ENCODE data around the gene BMPR1A.

BMPR1A gene

GRCh38 chr10:86756511-86757112 is at the start of gene BMPR1A:
Gene BMPR1A (plus strand): TSS chr10:86756619. CDS start chr10:86876019, 119,400 bp downstream.
- Histone ChIP-seq H3K27ac (ENCODE audit: low read length) (peak within 1 kb of the TSS; percentile 97), H3K4me1 (ENCODE audit: control insufficient read depth in 1 of 2, insufficient read depth in 2 of 2, low read length in 2 of 2) (peaks cover 0 to 17% of the 10 kb centered on the region in 2 donors), H3K4me3 (ENCODE audit: low read depth in 1 of 2, low read length in 2 of 2) (peak within 1 kb of the TSS; percentile 75 to 85), H3K27me3 (ENCODE audit: low read depth, low read length) (peaks cover 4% of the 10 kb centered on the region), H3K36me3 (ENCODE audit: control insufficient read depth in 1 of 2, insufficient read depth in 2 of 2, low read length in 2 of 2) (peaks cover 0 to 4% of the 10 kb centered on the region in 2 donors), H3K9me3 (ENCODE audit: control insufficient read depth in 1 of 2, low read length in 2 of 2) (no peaks in the 10 kb centered on the region)

- Histone ChIP-seq H3K27ac (ENCODE audit: low read length) (no peak overlapping the region), H3K9me3 (ENCODE audit: control insufficient read depth in 1 of 2, low read length in 2 of 2) (no peaks in the 10 kb centered on the region), H3K36me3 (ENCODE audit: control insufficient read depth in 1 of 2, insufficient read depth in 2 of 2, low read length in 2 of 2) (peaks cover 0 to 4% of the 10 kb centered on the region in 2 donors), H3K4me3 (ENCODE audit: low read depth in 1 of 2, low read length in 2 of 2) (no peak overlapping the region), H3K4me1 (ENCODE audit: control insufficient read depth in 1 of 2, insufficient read depth in 2 of 2, low read length in 2 of 2) (peaks cover 4 to 11% of the 10 kb centered on the region in 2 donors), H3K27me3 (ENCODE audit: low read depth, low read length) (no peaks in the 10 kb centered on the region)
These were observed 49.4 kb upstream of the BMPR1A start for GRCh38 chr10:86706977-86707376.

GRCh38 chr10:86707505-86707904 is 48.9 kb upstream of the BMPR1A start:
- Histone ChIP-seq H3K27ac (ENCODE audit: low read length) (no peak overlapping the region), H3K4me1 (ENCODE audit: control insufficient read depth in 1 of 2, insufficient read depth in 2 of 2, low read length in 2 of 2) (peaks cover 4 to 16% of the 10 kb centered on the region in 2 donors), H3K36me3 (ENCODE audit: control insufficient read depth in 1 of 2, insufficient read depth in 2 of 2, low read length in 2 of 2) (peaks cover 0 to 4% of the 10 kb centered on the region in 2 donors), H3K27me3 (ENCODE audit: low read depth, low read length) (no peaks in the 10 kb centered on the region), H3K9me3 (ENCODE audit: control insufficient read depth in 1 of 2, low read length in 2 of 2) (no peaks in the 10 kb centered on the region), H3K4me3 (ENCODE audit: low read depth in 1 of 2, low read length in 2 of 2) (no peak overlapping the region)

GRCh38 chr10:86708068-86708782 is 48.2 kb upstream of the BMPR1A start:
- Histone ChIP-seq H3K4me3 (ENCODE audit: low read depth in 1 of 2, low read length in 2 of 2) (no peak overlapping the region), H3K27me3 (ENCODE audit: low read depth, low read length) (no peaks in the 10 kb centered on the region), H3K27ac (ENCODE audit: low read length) (no peak overlapping the region), H3K9me3 (ENCODE audit: control insufficient read depth in 1 of 2, low read length in 2 of 2) (no peaks in the 10 kb centered on the region), H3K4me1 (ENCODE audit: control insufficient read depth in 1 of 2, insufficient read depth in 2 of 2, low read length in 2 of 2) (peaks cover 4 to 16% of the 10 kb centered on the region in 2 donors), H3K36me3 (ENCODE audit: control insufficient read depth in 1 of 2, insufficient read depth in 2 of 2, low read length in 2 of 2) (peaks cover 0 to 4% of the 10 kb centered on the region in 2 donors)

- Histone ChIP-seq H3K4me3 (ENCODE audit: low read depth in 1 of 2, low read length in 2 of 2) (no peak overlapping the region), H3K27ac (ENCODE audit: low read length) (no peak overlapping the region), H3K4me1 (ENCODE audit: control insufficient read depth in 1 of 2, insufficient read depth in 2 of 2, low read length in 2 of 2) (peaks cover 4 to 16% of the 10 kb centered on the region in 2 donors), H3K36me3 (ENCODE audit: control insufficient read depth in 1 of 2, insufficient read depth in 2 of 2, low read length in 2 of 2) (peaks cover 0 to 4% of the 10 kb centered on the region in 2 donors), H3K9me3 (ENCODE audit: control insufficient read depth in 1 of 2, low read length in 2 of 2) (no peaks in the 10 kb centered on the region), H3K27me3 (ENCODE audit: low read depth, low read length) (no peaks in the 10 kb centered on the region)
These were observed 47.5 kb upstream of the BMPR1A start for GRCh38 chr10:86708783-86709380.

- H3K36me3 ChIP-seq (ENCODE audit: control insufficient read depth in 1 of 2, insufficient read depth in 2 of 2, low read length in 2 of 2), result peaks cover 0 to 4% of the 10 kb centered on the region in 2 donors
- peak overlapping the region; percentile 14 for H3K27ac ChIP-seq (ENCODE audit: low read length)
- no peaks in the 10 kb centered on the region for H3K9me3 ChIP-seq (ENCODE audit: control insufficient read depth in 1 of 2, low read length in 2 of 2)
- peaks cover 4 to 16% of the 10 kb centered on the region in 2 donors for H3K4me1 ChIP-seq (ENCODE audit: control insufficient read depth in 1 of 2, insufficient read depth in 2 of 2, low read length in 2 of 2)
- H3K27me3 ChIP-seq (ENCODE audit: low read depth, low read length), result no peaks in the 10 kb centered on the region
- H3K4me3 ChIP-seq (ENCODE audit: low read depth in 1 of 2, low read length in 2 of 2), result no peak overlapping the region
These were observed 46.8 kb upstream of the BMPR1A start for GRCh38 chr10:86709396-86710185.

- peak overlapping the region; percentile 80 for H3K27ac ChIP-seq (ENCODE audit: low read length)
- H3K36me3 ChIP-seq (ENCODE audit: control insufficient read depth in 1 of 2, insufficient read depth in 2 of 2, low read length in 2 of 2), result peaks cover 0 to 4% of the 10 kb centered on the region in 2 donors
- H3K4me1 ChIP-seq (ENCODE audit: control insufficient read depth in 1 of 2, insufficient read depth in 2 of 2, low read length in 2 of 2), result peaks cover 4 to 19% of the 10 kb centered on the region in 2 donors
- H3K4me3 ChIP-seq (ENCODE audit: low read depth in 1 of 2, low read length in 2 of 2), result peak overlapping the region; percentile 47 to 68
- H3K9me3 ChIP-seq (ENCODE audit: control insufficient read depth in 1 of 2, low read length in 2 of 2), result no peaks in the 10 kb centered on the region
- H3K27me3 ChIP-seq (ENCODE audit: low read depth, low read length), result no peaks in the 10 kb centered on the region
These were observed 45.4 kb upstream of the BMPR1A start for GRCh38 chr10:86710987-86711512.

GRCh38 chr10:86711513-86712316 is 44.7 kb upstream of the BMPR1A start:
- no peaks in the 10 kb centered on the region for H3K9me3 ChIP-seq (ENCODE audit: control insufficient read depth in 1 of 2, low read length in 2 of 2)
- H3K4me1 ChIP-seq (ENCODE audit: control insufficient read depth in 1 of 2, insufficient read depth in 2 of 2, low read length in 2 of 2), result peaks cover 4 to 19% of the 10 kb centered on the region in 2 donors
- H3K27me3 ChIP-seq (ENCODE audit: low read depth, low read length), result no peaks in the 10 kb centered on the region
- peak overlapping the region; percentile 93 for H3K27ac ChIP-seq (ENCODE audit: low read length)
- peaks cover 0 to under 1% of the 10 kb centered on the region in 2 donors for H3K36me3 ChIP-seq (ENCODE audit: control insufficient read depth in 1 of 2, insufficient read depth in 2 of 2, low read length in 2 of 2)
- peak overlapping the region; percentile 62 to 68 for H3K4me3 ChIP-seq (ENCODE audit: low read depth in 1 of 2, low read length in 2 of 2)

- Histone ChIP-seq H3K4me1 (ENCODE audit: control insufficient read depth in 1 of 2, insufficient read depth in 2 of 2, low read length in 2 of 2) (peaks cover 4 to 19% of the 10 kb centered on the region in 2 donors), H3K27ac (ENCODE audit: low read length) (peak overlapping the region; percentile 93), H3K9me3 (ENCODE audit: control insufficient read depth in 1 of 2, low read length in 2 of 2) (no peaks in the 10 kb centered on the region), H3K4me3 (ENCODE audit: low read depth in 1 of 2, low read length in 2 of 2) (peak overlapping the region; percentile 62 to 68), H3K36me3 (ENCODE audit: control insufficient read depth in 1 of 2, insufficient read depth in 2 of 2, low read length in 2 of 2) (no peaks in the 10 kb centered on the region), H3K27me3 (ENCODE audit: low read depth, low read length) (no peaks in the 10 kb centered on the region)
These were observed 44.1 kb upstream of the BMPR1A start for GRCh38 chr10:86712317-86712707.

- peaks cover 4 to 18% of the 10 kb centered on the region in 2 donors for H3K4me1 ChIP-seq (ENCODE audit: control insufficient read depth in 1 of 2, insufficient read depth in 2 of 2, low read length in 2 of 2)
- no peaks in the 10 kb centered on the region for H3K27me3 ChIP-seq (ENCODE audit: low read depth, low read length)
- H3K36me3 ChIP-seq (ENCODE audit: control insufficient read depth in 1 of 2, insufficient read depth in 2 of 2, low read length in 2 of 2), result no peaks in the 10 kb centered on the region
- H3K27ac ChIP-seq (ENCODE audit: low read length), result no peak overlapping the region
- no peak overlapping the region for H3K4me3 ChIP-seq (ENCODE audit: low read depth in 1 of 2, low read length in 2 of 2)
- no peaks in the 10 kb centered on the region for H3K9me3 ChIP-seq (ENCODE audit: control insufficient read depth in 1 of 2, low read length in 2 of 2)
These were observed 41.1 kb upstream of the BMPR1A start for GRCh38 chr10:86715156-86715795.
